GM18858 (cell line): ENCODE measurements around the gene ZNF474.
"Not testable (repeated sequence)": the region's sequence is repeated elsewhere in the genome, so short reads cannot be mapped to it uniquely, and the experiment has no call there.

Experiments used
- ATAC-seq: cut with Tn5 transposase; IDR thresholded peaks from one replicate; pipeline ENCODE4 v1.9.1; 2021; ENCODE audit not compliant: unreplicated experiment

Gene ZNF474

DNA sequence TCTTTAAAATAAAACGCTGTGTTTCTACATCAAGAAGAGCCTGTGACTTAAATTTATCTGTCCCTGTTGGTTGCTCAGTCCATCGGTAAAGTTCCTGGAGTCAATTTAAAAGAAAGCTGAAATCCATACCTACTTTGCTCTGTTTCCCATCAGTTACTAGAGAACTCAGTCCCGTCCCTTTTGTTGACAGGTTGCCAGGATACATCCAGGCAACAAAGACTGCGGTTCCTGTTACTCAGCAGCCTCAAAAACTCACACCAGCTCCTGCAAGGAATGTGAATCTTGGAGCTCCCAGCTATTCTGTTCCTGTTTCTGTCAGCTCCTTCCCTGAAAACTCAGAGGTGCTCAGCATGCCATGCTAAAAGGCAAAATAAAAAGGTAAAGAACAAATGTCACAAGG is at the start of gene ZNF474:
Gene ZNF474, plus strand, starts transcription at position 241 of the 400 bp plus-strand sequence. CDS start 22,445 bp downstream, outside the sequence.
- ATAC-seq: no peak

GRCh38 chr5:122081541-122081940 is 47.8 kb upstream of the ZNF474 start:
- ATAC-seq: no peak

DNA sequence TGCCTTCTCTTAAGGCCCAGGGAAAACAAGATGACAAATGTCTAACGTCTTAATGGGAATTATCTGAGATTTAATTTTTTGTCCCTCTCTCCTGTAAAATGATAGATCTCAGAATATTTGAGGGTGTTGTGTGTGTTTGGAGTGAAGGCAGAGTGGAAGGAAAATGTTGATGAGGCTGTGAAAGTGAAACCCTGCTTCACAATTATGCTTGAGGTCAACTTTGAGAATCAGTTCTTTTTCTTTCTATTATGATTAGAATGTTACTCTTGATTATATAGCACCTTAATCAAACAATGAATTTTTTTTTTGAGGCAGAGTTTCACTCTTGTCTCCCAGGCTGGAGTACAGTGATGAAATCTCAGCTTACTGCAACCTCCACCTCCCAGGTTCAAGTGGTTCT is 45.8 kb upstream of the ZNF474 start:
- no peak for ATAC-seq

GRCh38 chr5:122085041-122085440 is 44.3 kb upstream of the ZNF474 start:
- no peak for ATAC-seq

DNA sequence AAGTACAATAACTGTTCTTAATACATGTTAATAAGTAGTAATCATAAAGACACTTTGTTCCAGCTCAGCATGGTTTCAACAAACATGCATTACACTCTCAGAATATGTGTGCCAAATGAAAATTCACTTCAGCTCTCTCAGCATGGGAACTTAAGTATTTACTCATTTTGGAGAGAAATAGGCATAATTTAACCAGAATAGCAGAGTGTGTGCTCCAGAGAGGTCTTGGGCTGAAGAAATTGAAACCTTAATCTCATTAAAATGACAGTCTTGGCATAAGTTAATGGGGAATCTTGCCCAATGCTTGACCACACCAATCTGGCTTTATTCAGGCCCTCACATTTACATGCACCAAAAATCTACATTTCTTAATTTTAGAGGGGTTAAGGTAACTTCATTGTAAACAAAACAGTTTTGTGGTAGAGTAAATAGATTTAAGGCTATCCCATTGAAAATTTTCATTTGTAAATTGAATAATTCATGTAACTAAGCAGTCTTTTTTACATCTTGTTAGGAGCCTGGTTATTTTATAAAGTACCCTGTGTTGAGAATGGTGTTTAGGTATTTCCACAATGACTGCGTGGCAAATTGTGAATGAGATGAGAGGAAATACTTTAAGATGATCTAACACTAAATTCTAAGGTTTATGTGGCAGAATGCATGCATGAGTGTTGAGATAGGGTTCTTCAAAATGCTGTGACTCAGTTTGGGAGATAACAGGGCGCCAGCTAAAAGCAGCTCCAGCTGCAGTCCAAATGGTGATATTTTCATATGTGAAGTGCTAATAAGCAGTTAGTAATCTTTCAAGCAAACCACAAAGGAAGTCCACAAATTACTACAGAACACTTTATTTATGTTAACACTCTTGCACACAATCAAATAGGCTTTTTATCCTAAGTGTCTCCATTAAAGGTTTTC is 40.0 kb upstream of the ZNF474 start:
- ATAC-seq: no peak

GRCh38 chr5:122091936-122092600 is 37.3 kb upstream of the ZNF474 start:
- ATAC-seq: no peak

GRCh38 chr5:122093415-122094180 is 35.7 kb upstream of the ZNF474 start:
- no peak for ATAC-seq

- not testable (repeated sequence) for ATAC-seq
These were observed 35.1 kb upstream of the ZNF474 start for GRCh38 chr5:122094251-122094650.

DNA sequence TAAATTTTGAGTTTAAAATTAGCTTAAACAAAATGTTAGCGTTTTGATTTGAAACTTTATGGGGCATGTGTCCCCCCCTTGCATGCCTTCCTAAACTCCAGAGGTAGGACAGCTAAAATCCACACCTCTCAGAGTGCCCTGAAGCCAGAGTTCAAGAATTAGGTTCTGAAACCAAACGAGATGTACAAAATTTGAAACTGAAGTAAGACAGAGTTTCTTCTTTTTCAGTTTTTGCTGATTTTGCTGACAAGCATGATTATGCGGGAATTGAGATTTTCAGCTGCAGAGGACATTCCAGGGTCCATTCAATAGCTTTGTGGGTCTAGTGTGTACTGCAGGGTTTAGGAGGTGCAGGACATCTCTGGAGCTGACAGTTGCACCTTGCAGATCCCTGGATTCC is 34.2 kb upstream of the ZNF474 start:
- no peak for ATAC-seq

DNA sequence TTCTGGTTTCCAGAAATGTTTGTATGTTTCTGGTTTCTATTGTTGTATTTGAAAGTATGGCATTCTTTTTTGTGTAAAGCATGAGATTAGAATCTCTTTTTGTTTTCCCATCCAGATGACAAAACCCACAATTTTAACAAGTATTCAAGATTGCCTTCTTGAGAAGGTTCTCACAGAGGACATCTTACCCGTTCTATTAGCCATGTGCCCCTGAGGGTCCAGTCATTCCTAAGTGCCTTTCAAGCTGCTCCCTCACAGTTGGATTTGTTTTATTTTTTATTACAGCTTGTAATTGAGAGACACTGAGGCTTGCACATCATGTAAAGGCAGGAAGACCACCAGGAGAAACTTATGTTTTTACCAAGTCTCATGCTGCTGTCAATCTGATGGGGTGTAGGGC is 32.0 kb upstream of the ZNF474 start:
- ATAC-seq: no peak

GRCh38 chr5:122099060-122099790 is 30.1 kb upstream of the ZNF474 start:
- no peak for ATAC-seq

DNA sequence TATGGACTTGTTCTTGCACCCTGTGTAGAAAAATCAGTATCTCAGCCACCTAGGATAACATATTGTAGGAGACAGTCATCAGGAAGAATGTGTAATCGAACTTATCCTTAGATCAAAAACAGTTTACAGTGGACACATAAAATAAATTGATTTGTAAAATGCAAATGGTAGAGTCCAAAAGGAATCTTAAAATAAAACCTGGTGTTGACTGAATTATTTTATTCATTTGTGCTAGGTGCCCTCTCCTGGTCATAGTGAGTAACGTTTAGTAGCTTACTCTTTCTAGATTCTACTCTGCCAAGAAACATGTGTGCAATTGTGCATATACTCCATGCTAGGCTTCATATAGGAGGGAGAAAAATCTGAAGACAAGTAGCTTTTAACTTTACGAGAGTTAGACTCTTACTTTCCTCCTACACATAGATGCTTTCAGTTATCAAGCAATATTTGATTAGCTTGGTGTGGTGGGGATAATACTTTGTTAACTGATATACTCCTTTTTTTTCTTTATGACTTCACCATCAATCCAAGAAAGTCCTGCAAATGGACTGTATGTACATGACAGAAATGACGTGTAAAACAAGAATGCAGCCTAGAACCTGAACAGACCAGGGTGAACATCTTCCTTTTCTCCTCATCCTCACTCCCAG is 27.6 kb upstream of the ZNF474 start:
- no peak for ATAC-seq

DNA sequence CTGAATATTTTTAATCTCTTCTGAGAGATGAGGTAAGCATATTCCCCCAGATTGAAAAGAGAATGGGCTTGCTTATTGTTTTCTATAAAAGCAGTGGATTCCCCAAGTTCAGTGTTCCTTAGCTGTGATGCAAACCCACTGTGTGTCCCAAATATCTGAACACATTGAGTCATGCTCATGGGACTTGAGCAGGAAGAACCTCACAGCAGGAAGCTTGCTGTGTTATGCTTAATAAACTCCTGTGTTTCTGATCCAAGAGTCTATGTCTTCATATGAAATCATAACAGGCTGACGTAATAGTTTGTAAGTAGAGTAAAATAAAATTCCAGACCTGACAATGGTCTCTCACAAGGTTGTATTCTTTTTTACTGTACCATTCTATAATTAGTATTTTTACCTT is 26.5 kb upstream of the ZNF474 start:
- no peak for ATAC-seq

GRCh38 chr5:122105909-122106308 is 23.4 kb upstream of the ZNF474 start:
- no peak for ATAC-seq

DNA sequence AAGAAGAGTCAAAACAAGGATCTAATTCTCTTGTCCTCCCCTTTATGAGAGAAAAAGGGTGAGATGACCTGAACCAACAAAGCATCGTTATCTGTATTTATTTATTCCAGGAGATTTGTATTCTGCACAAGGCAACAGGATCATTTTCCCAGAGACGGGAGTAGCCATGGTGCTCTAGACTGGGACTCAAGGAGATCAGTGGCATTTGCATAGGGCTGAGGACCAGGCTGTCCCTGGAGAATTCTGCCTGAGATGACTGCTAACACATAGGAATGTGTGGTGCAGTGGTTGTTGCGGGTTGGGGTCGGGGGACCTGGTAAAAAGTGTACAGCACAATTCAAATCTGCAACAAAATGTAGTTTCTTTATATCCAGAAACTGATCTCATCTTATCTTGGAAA is 22.3 kb upstream of the ZNF474 start:
- no peak for ATAC-seq

DNA sequence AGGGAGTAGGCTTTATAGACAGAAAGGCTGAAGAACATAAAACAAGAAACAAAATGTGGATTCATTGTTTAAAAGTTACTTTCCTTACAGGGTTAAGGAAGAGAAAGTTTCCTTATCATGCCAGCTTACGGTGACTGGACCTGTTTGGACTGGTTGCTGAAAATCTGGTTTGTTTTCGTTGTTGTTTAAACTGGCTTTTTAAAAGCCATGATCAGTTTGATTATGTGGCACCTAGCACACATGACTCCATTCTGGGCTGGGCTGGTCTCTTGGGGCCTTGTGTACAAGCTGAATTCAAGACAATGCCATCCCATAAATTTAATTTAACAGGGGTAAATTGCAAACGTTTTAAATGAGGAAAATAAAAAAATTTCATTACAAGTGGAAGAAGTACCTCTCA is 18.4 kb upstream of the ZNF474 start:
- no peak for ATAC-seq

DNA sequence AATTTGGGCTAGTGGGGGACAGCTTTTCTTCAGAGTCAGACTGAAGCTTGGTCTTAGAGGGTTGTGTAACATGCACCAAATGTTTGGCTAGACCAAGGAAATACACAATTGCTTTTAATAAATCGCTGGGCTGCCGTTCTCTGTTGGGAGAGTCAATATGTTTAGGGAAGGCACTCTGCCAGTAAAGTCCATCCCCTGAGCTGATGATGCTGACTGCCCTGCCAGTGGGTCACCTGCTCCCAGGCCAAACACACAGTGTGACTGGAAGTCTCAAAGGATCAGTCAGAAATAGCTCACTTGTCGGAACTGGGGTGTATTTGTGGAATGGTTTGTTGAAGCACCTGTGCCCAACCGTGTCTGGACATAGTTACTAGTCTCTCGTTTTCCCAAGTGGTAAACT is 17.9 kb upstream of the ZNF474 start:
- no peak for ATAC-seq

DNA sequence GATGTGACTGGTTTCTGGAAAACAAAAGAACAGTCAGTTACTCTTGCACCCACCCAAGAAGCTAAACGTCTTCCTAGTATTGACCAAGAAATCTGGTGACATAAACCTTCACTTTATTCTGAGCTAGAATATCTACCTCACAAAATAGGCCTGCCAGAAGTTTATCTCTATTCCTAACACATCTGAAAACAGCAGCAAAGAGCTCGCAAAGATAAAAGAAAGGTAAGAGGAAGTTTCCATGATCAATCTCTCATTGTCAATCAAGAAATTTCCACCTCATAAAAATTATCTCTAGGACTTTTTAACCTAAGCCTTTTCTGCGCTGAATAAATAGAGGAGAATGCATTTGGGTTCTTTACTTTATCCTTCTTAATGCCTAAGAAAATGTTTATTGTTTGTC is 17.3 kb upstream of the ZNF474 start:
- ATAC-seq: no peak

- no peak for ATAC-seq
These were observed 16.4 kb upstream of the ZNF474 start for GRCh38 chr5:122112733-122113558.

GRCh38 chr5:122114501-122114900 is 14.8 kb upstream of the ZNF474 start:
- no peak for ATAC-seq
